K562 (cell line): Measurements from ENCODE around the gene BCR. TPM values are rescaled to one million over a fixed set of nuclear protein-coding genes. Genes with fewer than 3 reads are reported as not detected.

Experiments used
- ATAC-seq: fragments of 200-7000 bp; cut with Tn5 transposase; 3 replicates; pipeline ENCODE4 v1.9.1; 2020; ENCODE audit warnings: moderate library complexity
- BruUV-seq: library from RNA; stranded (reverse); fragments of 400-500 nt; replicated peaks from 2 replicates; lab custom pipeline; 2021; lab: Mats Ljungman, UMichigan
- CTCF ChIA-PET: fragments of 300-600 bp; formaldehyde crosslinking; extraction: SDS; loops from one replicate; lab custom pipeline; 2021; ENCODE audit warnings: low intra/inter-chr PET ratio; lab: Yijun Ruan, JAX
- POLR2A ChIA-PET: fragments of 300-600, 350-650 bp; sonication (Branson Sonifier 250); formaldehyde crosslinking; extraction: SDS; loops from one replicate; lab custom pipeline; 2021; ENCODE audit warnings: antibody characterized with exemption, inconsistent platforms; lab: Yijun Ruan, JAX
- DNase-seq, 4 experiments: peaks; one replicate each; pipeline versions ENCODE4 v3.0.0 to v3.0.0-alpha.2; 2011 to 2018; ENCODE audit warnings: low spot score in 3 of 4, mixed read lengths in 3 of 4; ENCODE audit errors: extremely low read depth in 1 of 4
- FAIRE-seq: peaks from 2 replicates; lab custom pipeline; 2011; peaks lifted over from hg19 to GRCh38; lab: Jason Lieb, UNC
- H2AFZ ChIP-seq: 2 replicates; pipeline ENCODE4 v1.6.0; 2011; ENCODE audit warnings: low read depth, low read length, control low read depth, inconsistent platforms
- H3K27ac ChIP-seq: fragments of 200-600 bp; 3 replicates; pipeline ENCODE4 v1.8.0; 2011; ENCODE audit warnings: low read depth, mild to moderate bottlenecking, control low read depth, inconsistent platforms, low read length, moderate library complexity, mixed read lengths; ENCODE audit errors: extremely low read depth
- H3K27me3 ChIP-seq, 2 experiments: fragments of 300-600 bp in 1 of 2; 2 replicates in 1 of 2; 3 replicates in 1 of 2; pipeline versions ENCODE4 v1.6.0 to v1.8.0; 2011; ENCODE audit warnings: inconsistent platforms in 2 of 2, low read length in 2 of 2, mild to moderate bottlenecking in 1 of 2, mixed read lengths in 1 of 2, moderate library complexity in 1 of 2; ENCODE audit not compliant: control insufficient read depth in 2 of 2, insufficient read depth in 2 of 2
- H3K36me3 ChIP-seq: fragments of 300-600 bp; 3 replicates; pipeline ENCODE4 v1.8.0; 2011; ENCODE audit warnings: mild to moderate bottlenecking, low read length, inconsistent platforms; ENCODE audit not compliant: control insufficient read depth, insufficient read depth
- H3K4me1 ChIP-seq, 2 experiments: fragments of 200-600 bp in 1 of 2; replicated peaks in 1 of 2; 2 replicates in 1 of 2; 3 replicates in 1 of 2; pipeline versions ENCODE4 v1.5.1 to v1.8.0; 2011; ENCODE audit warnings: inconsistent platforms in 2 of 2, low read length in 2 of 2, mild to moderate bottlenecking in 1 of 2, mixed read lengths in 1 of 2, moderate library complexity in 1 of 2; ENCODE audit not compliant: control insufficient read depth in 2 of 2, insufficient read depth in 2 of 2
- H3K4me2 ChIP-seq: 2 replicates; pipeline ENCODE4 v1.6.1; 2011; ENCODE audit warnings: low read length, control low read depth, inconsistent platforms, mixed read lengths; ENCODE audit not compliant: insufficient read depth
- H3K4me3 ChIP-seq: fragments of 200-600 bp; sonication (generic), shearing (Covaris generic); 2 replicates; pipeline ENCODE4 v1.5.1; 2016; ENCODE audit warnings: control low read depth, inconsistent platforms
- H3K79me2 ChIP-seq: fragments of 200-600 bp; 3 replicates; pipeline ENCODE4 v1.8.0; 2011; ENCODE audit warnings: low read length, inconsistent platforms; ENCODE audit not compliant: control insufficient read depth, insufficient read depth
- H3K9ac ChIP-seq, 2 experiments: 2 replicates each; pipeline versions ENCODE4 v1.6.0 to v1.6.1; 2011; ENCODE audit warnings: low read depth in 2 of 2, low read length in 2 of 2, control low read depth in 1 of 2, inconsistent platforms in 1 of 2, mild to moderate bottlenecking in 1 of 2, mixed read lengths in 1 of 2; ENCODE audit not compliant: insufficient read depth in 1 of 2
- H3K9me1 ChIP-seq: one replicate; pipeline ENCODE4 v1.6.0; 2011; ENCODE audit warnings: inconsistent platforms, mild to moderate bottlenecking, low read length, moderate library complexity; ENCODE audit not compliant: control insufficient read depth, insufficient read depth
- H3K9me3 ChIP-seq: replicated peaks from 2 replicates; pipeline ENCODE4 v1.5.1; 2011; ENCODE audit warnings: low read depth, low read length, inconsistent platforms; ENCODE audit not compliant: control insufficient read depth, insufficient read depth
- H4K20me1 ChIP-seq: replicated peaks from 2 replicates; pipeline ENCODE4 v1.6.1; 2011; ENCODE audit warnings: low read length, inconsistent platforms, mixed read lengths; ENCODE audit not compliant: control insufficient read depth, insufficient read depth
- DIDO1 ChIP-seq: fragments of 450-650 bp; IDR thresholded peaks from 2 replicates; pipeline ENCODE4 v1.6.1; 2016; ENCODE audit warnings: low read depth, missing biosample characterization, missing genetic modification characterization
- TEAD1 ChIP-seq, 2 experiments: fragments of 450-650 bp in 1 of 2; sonication (generic) in 1 of 2; formaldehyde crosslinking; IDR thresholded peaks; 2 replicates each; pipeline versions ENCODE4 v1.4.0 to v1.8.0; 2020 to 2022; ENCODE audit warnings: mild to moderate bottlenecking in 2 of 2, missing genetic modification reagents in 1 of 2
- ZNF830 ChIP-seq: fragments of 250-450 bp; sonication (Bioruptor Pico); IDR thresholded peaks from 2 replicates; pipeline ENCODE4 v1.5.0; 2021; ENCODE audit warnings: mild to moderate bottlenecking
- WGBS: fragments of 100-300 bp; shearing (Covaris generic); methylation state at CpG from one replicate; pipeline ENCODE4 v1.1.6; 2016; ENCODE audit warnings: low coverage, mixed read lengths; ENCODE audit not compliant: insufficient coverage; ENCODE audit errors: missing lambda C conversion rate; 5-methylcytosine and 5-hydroxymethylcytosine counted together
- in situ Hi-C: fragments of 300-500 bp; cut with MboI; formaldehyde crosslinking; loops from 4 replicates; pipeline ENCODE4 v1.15.0; 2018; ENCODE audit warnings: inconsistent platforms, mixed read lengths
- intact Hi-C: fragments of 100-400 bp; cut with micrococcal nuclease; formaldehyde crosslinking; loops from 2 replicates; pipeline ENCODE4 v1.14.2; 2022
- polyA plus RNA-seq, 8 experiments: library from polyadenylated mRNA; depleted of rRNA in 4 of 8; stranded (reverse) in 5 of 8; unstranded in 3 of 8; fragments of >200 nt; fragmentation: Nextera tagmentation in 2 of 8; fragmentation: Illumina TruSeq in 1 of 8; extraction: Ambion mirVana in 2 of 8; extraction: Trizol in 1 of 8; gene quantifications; 2 replicates each; pipeline versions ENCODE4 v1.2.1 to v1.2.3, GENCODE V29; 2011 to 2014; ENCODE audit warnings: inconsistent platforms in 1 of 8, missing spikeins in 1 of 8
- total RNA-seq, 7 experiments: library from RNA; depleted of rRNA in 6 of 7; stranded (reverse); fragments of >200 nt in 6 of 7; fragmentation: Illumina TruSeq in 2 of 7; extraction: Trizol in 2 of 7; gene quantifications; 2 replicates each; pipeline versions ENCODE4 v1.2.1 to v1.2.3, GENCODE V29; 2011 to 2021; ENCODE audit warnings: low replicate concordance in 1 of 7
- TF ChIP-seq, protein P1 (sequence below), 2 experiments: fragments of 450-650 bp in 1 of 2; sonication (generic) in 1 of 2; formaldehyde crosslinking; conservative IDR thresholded peaks; 2 replicates each; pipeline versions ENCODE4 v1.4.0 to v1.8.1; 2020 to 2022; ENCODE audit warnings: mild to moderate bottlenecking in 1 of 2, missing genetic modification reagents in 1 of 2

BCR gene
- total and polyA plus RNA-seq, 9 of the 15 experiments (the other 6 are each of a cell fraction or from before 2014, with no cell fraction given) = 0.41 to 150 (median 45.6) TPM

DNA sequence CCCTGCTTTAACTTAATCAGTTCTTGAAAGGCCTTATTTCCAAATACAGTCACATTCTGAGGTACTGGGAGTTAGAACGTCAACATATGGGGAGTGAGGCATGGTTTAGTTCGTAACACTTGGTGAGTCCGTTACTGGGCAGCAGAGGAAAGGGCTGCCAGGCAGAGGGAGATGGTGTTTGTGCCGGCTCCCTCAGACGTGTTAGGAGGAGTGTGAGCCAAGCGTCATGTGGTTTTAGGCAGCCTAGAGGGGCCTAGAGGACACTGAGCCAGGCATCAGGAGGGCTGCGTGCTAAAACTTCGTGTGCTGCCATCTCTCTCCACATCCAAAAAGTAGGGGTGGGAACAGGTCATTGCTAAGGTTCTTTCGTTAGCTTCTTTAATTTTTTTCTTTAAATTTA is 10.2 kb downstream of the BCR start:
- no peak overlapping the region for H2AFZ ChIP-seq
- intact Hi-C loops = no loop called here
- H3K79me2 ChIP-seq = peaks cover 92% of the 10 kb centered on the region
- no peak for TF ChIP-seq TEAD1 (CRISPR knock-in tag; IDR thresholded peaks at IDR 0.05)
- TF ChIP-seq DIDO1 (tag) = no peak
- no peak for TF ChIP-seq ZNF830
- TF ChIP-seq, protein P1, sequence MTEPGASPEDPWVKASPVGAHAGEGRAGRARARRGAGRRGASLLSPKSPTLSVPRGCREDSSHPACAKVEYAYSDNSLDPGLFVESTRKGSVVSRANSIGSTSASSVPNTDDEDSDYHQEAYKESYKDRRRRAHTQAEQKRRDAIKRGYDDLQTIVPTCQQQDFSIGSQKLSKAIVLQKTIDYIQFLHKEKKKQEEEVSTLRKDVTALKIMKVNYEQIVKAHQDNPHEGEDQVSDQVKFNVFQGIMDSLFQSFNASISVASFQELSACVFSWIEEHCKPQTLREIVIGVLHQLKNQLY (CRISPR knock-in tag; conservative IDR thresholded peaks at IDR 0.05) = 0 out of 4 replicates have a peak, but pooled peaks of 1 of the 2 experiments have one; percentile 55
- TF ChIP-seq, all 486 proteins: peak for 1
- Histone ChIP-seq H3K4me1 (peaks cover 18 to 23% of the 10 kb centered on the region in 2 experiments; a peak in 4 of 5 replicates), H3K9me3 (no peaks in the 10 kb centered on the region), H3K36me3 (peaks cover 68% of the 10 kb centered on the region), H3K4me3 (no peak overlapping the region), H3K9ac (peak overlapping the region in 1 of 2 experiments; percentile 46; a peak in 2 of 4 replicates), H3K27ac (no peak overlapping the region), H3K4me2 (no peak overlapping the region), H4K20me1 (peaks cover 56% of the 10 kb centered on the region), H3K9me1 (peaks cover 35% of the 10 kb centered on the region), H3K27me3 (no peaks in the 10 kb centered on the region)
- no peak for FAIRE-seq
- ChIA-PET CTCF (no interaction called here), POLR2A (interaction anchor here (0.6 to 86.5 kb wide), 5 partner anchors 4 to 588 kb away, joined by 3 to 3476 read pairs (median 6); partner anchors contain the start of genes BCR and RAB36)
- in situ Hi-C loops = no loop called here
- no TSS peak for BruUV-seq
- no peak for ATAC-seq
- WGBS = 90% methylated on average over 9 of the region's 9 CpGs
- no peak for DNase-seq
